Coronary artery (tissue), 2 donors: ENCODE results near the gene MOXD1.

Experiments used
- DNase-seq: peaks from one replicate; pipeline ENCODE4 v3.0.0-alpha.2; 2017; ENCODE audit warnings: low spot score
- H3K27ac ChIP-seq, 2 donors: fragments of 200-600 bp; sonication (generic); one replicate each; pipeline ENCODE4 v1.5.1; 2016 to 2019
- H3K4me3 ChIP-seq: fragments of 200-600 bp; sonication (generic); 2 replicates; pipeline ENCODE4 v1.5.1; 2016; ENCODE audit warnings: mild to moderate bottlenecking, moderate library complexity
- TF ChIP-seq, protein P1 (sequence below): fragments of 200-600 bp; sonication (generic); IDR thresholded peaks from one replicate; pipeline ENCODE4 v1.5.1; 2019; ENCODE audit warnings: antibody characterized with exemption

MOXD1 gene

DNA sequence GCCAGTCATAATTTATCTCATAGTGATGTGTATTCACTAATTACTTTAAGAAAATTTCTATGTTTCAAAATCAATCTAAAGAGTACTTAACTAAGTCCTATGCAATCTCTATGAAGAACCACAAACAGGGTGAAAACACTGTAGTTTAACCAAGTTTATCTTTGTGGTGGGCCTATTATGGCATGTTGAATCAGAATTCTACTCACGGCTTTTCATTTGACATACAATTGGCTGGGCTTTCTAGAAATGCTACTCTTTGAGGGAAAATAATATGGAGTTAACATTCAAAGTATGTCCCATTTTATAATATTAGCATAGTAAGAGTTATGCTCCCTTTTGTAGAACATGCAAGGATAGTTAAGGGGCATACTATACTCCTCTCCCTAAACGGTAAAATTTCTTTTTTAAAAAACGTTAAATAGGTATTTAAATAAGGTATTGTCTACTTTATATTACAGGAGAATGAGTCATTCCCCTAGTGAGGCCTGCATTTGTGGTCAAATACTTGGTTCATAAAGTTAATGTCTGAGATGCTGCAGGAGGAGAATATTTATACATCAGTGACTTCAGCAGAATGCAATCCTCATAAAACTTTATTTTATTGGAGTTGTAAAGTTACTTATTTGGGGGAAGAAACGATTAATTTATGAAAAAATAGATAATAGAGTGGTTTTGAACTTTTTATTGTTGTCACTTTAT, 1.8 kb downstream of the MOXD1 start:
- H3K27ac ChIP-seq: no peak overlapping the region

DNA sequence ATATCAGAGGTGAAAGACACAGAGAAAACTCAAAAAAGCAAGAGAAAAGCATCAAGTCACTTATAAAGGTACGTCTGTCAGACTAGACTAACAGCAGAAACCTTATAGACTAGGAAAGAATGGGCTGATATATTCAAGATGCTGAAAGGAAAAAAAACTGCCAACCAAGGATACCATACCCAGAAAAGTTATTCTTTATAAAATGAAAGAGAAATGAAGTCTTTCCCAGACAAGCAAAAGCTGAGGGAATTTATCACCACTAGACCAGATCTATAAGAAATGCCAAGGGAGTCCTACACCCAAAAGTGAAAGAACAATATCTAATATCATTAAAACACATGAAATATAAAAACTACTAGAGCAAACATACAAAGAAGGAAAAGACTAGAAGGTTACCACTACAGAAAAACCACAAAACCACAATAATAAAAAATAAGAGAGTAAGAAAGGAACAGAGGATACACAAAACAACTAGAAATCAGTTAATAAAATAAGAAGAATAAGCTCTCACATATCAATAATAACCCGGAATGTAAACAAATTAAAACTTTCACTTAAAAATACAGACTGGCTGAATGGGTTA, 6.2 kb downstream of the MOXD1 start:
- Histone ChIP-seq H3K27ac (no peak overlapping the region), H3K4me3 (no peak overlapping the region)
- TF ChIP-seq, protein P1, sequence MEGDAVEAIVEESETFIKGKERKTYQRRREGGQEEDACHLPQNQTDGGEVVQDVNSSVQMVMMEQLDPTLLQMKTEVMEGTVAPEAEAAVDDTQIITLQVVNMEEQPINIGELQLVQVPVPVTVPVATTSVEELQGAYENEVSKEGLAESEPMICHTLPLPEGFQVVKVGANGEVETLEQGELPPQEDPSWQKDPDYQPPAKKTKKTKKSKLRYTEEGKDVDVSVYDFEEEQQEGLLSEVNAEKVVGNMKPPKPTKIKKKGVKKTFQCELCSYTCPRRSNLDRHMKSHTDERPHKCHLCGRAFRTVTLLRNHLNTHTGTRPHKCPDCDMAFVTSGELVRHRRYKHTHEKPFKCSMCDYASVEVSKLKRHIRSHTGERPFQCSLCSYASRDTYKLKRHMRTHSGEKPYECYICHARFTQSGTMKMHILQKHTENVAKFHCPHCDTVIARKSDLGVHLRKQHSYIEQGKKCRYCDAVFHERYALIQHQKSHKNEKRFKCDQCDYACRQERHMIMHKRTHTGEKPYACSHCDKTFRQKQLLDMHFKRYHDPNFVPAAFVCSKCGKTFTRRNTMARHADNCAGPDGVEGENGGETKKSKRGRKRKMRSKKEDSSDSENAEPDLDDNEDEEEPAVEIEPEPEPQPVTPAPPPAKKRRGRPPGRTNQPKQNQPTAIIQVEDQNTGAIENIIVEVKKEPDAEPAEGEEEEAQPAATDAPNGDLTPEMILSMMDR: no peak
- DNase-seq: no peak

More for the DNA sequence above, 1.8 kb downstream of the MOXD1 start:
- TF ChIP-seq, protein P1: no peak
- no peak for DNase-seq
- H3K4me3 ChIP-seq: no peak overlapping the region

DNA sequence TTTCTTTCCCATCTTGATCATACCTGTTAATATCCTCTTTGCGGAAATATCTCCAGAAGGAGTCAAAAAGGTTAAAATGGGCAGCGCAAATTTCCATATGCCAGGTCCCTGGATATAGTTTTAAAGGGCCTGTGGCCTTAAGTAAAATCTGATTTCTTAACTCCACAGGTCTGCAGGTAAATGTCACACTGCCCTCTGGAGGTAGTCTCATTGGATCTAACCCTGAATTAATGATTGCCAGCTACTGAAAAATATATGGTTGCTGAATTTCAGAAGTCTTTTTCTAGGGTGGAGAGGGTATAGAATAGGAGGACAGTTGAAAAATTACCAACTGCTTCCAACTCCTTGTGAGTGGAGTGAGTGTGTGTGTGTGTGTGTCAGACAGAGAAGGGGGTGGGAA, 8.5 kb downstream of the MOXD1 start:
- no peak overlapping the region for H3K4me3 ChIP-seq
- no peak overlapping the region for H3K27ac ChIP-seq
- TF ChIP-seq, protein P1: no peak
- no peak for DNase-seq

DNA sequence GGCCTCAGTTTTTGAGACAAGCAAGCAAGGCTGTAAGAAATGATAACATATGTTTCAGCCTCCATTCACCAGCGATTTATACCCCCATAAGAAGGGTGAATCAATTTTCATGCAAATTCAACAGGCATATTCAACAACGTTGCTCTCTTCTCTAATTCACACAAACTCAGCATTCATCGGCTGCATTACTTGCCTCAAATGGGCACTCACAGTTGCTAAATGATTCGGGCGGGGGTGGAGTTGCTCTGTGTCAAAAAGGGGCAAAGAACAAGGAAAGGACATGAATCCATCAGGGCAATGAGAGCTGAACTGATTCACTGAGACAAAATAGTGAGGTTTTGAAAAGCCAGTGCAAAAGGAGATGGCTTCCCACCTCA, 9.0 kb downstream of the MOXD1 start:
- no peak overlapping the region for H3K27ac ChIP-seq
- H3K4me3 ChIP-seq: peak overlapping the region; percentile 5
- TF ChIP-seq, protein P1: no peak
- DNase-seq: no peak

DNA sequence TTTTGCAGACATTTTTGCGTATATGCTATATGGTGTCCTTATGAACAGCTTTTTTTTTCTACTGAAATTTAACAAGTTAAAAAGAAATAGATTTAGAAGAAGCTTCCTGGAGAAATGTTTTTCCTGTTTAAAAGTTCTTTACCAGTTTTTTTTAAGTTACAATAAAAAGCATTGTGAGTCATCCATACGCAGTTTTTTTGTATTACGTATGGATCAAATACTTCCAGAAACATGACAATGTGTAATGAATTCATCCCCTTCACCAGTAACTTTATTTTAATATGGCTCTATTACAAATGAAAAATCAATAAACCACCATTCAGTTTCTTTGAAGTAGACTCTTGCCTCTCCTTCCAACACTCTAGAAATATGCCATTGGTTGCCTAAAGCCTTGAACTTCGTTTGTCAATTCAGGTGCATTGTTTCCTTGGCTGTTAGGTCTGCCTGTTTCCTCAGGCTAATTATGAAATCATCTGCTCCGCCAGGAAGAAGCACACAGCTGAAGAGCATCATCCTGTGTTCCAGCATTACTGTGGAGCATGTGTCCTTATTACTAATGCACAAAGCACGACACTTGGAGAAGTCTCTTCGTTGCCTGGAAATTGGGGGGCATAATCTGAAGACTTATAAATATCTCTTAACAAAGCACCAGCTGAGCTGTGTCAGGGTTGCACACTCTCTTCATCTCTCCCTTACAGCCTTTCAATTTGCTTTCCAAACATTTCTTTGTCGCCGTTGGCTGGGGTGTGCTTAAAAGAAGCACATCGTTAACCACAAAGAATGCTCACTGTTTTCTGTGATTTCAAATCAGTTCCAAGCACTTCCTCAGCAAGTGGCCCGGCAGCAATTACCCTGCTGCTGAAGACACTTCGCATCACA, 9.6 kb downstream of the MOXD1 start:
- Histone ChIP-seq H3K27ac (no peak overlapping the region), H3K4me3 (peak overlapping the region; percentile 5)
- TF ChIP-seq, protein P1: no peak
- DNase-seq: no peak

DNA sequence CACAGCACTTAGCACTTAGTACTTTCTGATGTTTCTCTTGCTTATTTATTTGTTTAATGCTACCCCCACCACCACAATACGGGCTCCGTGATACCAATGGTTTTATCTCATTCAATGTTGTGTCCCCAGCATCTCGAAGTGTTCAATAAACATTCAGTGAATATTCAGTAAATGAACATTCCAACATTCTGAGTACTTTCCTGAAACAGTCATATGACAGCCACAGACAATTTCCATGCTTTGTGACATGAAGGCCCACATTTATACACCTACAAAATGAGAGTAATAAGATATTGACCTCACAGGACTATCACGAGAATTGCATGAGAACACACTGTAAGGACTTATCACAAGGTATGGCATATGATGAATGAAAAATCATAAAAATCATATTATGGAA, 10.8 kb downstream of the MOXD1 start:
- Histone ChIP-seq H3K27ac (no peak overlapping the region), H3K4me3 (no peak overlapping the region)
- TF ChIP-seq, protein P1: no peak
- DNase-seq: no peak
